HEK293 (cell line): Measurements from ENCODE around the gene PXDC1.

Experiments used
- CTCF ChIP-seq: fragments of 450-650 bp; formaldehyde crosslinking; IDR thresholded peaks from 2 replicates; pipeline ENCODE4 v1.5.1; 2016; ENCODE audit warnings: missing biosample characterization, missing genetic modification characterization
- ZBTB8A ChIP-seq: fragments of 450-650 bp; formaldehyde crosslinking; IDR thresholded peaks from 2 replicates; pipeline ENCODE4 v1.5.1; 2016; ENCODE audit warnings: missing biosample characterization, missing genetic modification characterization
- ZNF311 ChIP-seq: fragments of 450-650 bp; formaldehyde crosslinking; IDR thresholded peaks from 2 replicates; pipeline ENCODE4 v1.5.1; 2017; ENCODE audit warnings: missing biosample characterization, missing genetic modification characterization, borderline replicate concordance
- ZNF423 ChIP-seq: fragments of 450-650 bp; formaldehyde crosslinking; IDR thresholded peaks from 2 replicates; pipeline ENCODE4 v1.5.1; 2016; ENCODE audit warnings: missing biosample characterization, missing genetic modification characterization
- ZNF707 ChIP-seq: fragments of 450-650 bp; formaldehyde crosslinking; IDR thresholded peaks from 2 replicates; pipeline ENCODE4 v1.5.1; 2016; ENCODE audit warnings: missing biosample characterization, missing genetic modification characterization
- ZNF830 ChIP-seq: fragments of 450-650 bp; IDR thresholded peaks from 2 replicates; pipeline ENCODE4 v1.5.0; 2018; ENCODE audit warnings: missing biosample characterization, missing genetic modification characterization, low read depth, mild to moderate bottlenecking, moderate library complexity
- ZXDB ChIP-seq: fragments of 450-650 bp; formaldehyde crosslinking; IDR thresholded peaks from 2 replicates; pipeline ENCODE4 v1.5.1; 2016; ENCODE audit warnings: missing biosample characterization, missing genetic modification characterization

DNA sequence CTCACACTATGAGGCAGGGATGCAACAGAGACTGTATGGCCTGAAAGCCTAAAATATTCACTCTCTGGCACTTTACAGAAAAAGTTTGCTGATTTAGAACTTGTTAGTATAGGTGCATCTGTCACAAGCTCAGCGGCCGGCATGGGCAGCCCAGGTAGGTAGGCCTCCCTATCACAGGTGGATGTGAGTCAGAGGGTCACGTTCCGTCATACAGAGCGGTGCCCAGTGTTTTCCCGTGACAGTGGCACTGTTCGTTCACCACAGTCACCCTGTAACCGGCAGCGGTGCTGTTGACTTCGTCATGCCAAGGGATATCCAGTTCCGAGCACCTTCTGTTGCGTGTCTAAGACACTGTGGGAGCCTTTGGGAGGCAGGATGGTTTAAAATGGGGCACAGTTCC, 32.9 kb upstream of the PXDC1 start:
- no peak for TF ChIP-seq CTCF (tag by site-specific recombination)
- TF ChIP-seq ZNF311 (tag by site-specific recombination), result no peak
- TF ChIP-seq ZBTB8A (tag by site-specific recombination), result no peak
- TF ChIP-seq ZNF707 (tag by site-specific recombination), result no peak
- no peak for TF ChIP-seq ZNF830 (tag by site-specific recombination)
- no peak for TF ChIP-seq ZNF423
- no peak for TF ChIP-seq ZXDB (tag by site-specific recombination)
